Panc1 (cell line): Measurements from ENCODE around the gene NBPF6. TPM values are rescaled to one million over a fixed set of nuclear protein-coding genes. Genes with fewer than 3 reads are reported as not detected.

ENCODE experiments used
- ATAC-seq: fragments of 200-7000 bp; cut with Tn5 transposase; 2 replicates; pipeline ENCODE4 v1.9.1; 2020; ENCODE audit warnings: mild to moderate bottlenecking, moderate library complexity
- BruUV-seq: library from RNA; stranded (reverse); fragments of 400-500 nt; replicated peaks from 2 replicates; lab custom pipeline; 2021; lab: Mats Ljungman, UMichigan
- CTCF ChIA-PET: fragments of 300-600 bp; sonication (Branson Sonifier 250); formaldehyde crosslinking; loops from one replicate; lab custom pipeline; 2022; ENCODE audit warnings: antibody characterized with exemption; lab: Charles Lee
- POLR2A ChIA-PET: fragments of 300-600 bp; sonication (Branson Sonifier 250); formaldehyde crosslinking; loops from one replicate; lab custom pipeline; 2022; ENCODE audit warnings: antibody characterized with exemption; lab: Charles Lee
- DNase-seq: peaks from one replicate; pipeline ENCODE4 v3.0.0-alpha.2; 2010; ENCODE audit warnings: low read depth, low spot score
- H3K27ac ChIP-seq: 2 replicates; pipeline ENCODE4 v1.5.1; 2011; ENCODE audit warnings: mild to moderate bottlenecking, low read length, inconsistent platforms
- H3K27me3 ChIP-seq: fragments of 200-500 bp; sonication (Bioruptor generic); 2 replicates; pipeline ENCODE4 v1.6.0; 2014; ENCODE audit warnings: low read length, inconsistent platforms; ENCODE audit not compliant: control insufficient read depth, insufficient read depth
- H3K36me3 ChIP-seq: fragments of 200-500 bp; sonication (Bioruptor generic); 2 replicates; pipeline ENCODE4 v1.5.1; 2014; ENCODE audit warnings: inconsistent platforms, mild to moderate bottlenecking, low read length, moderate library complexity; ENCODE audit not compliant: control insufficient read depth, insufficient read depth
- H3K4me1 ChIP-seq: 2 replicates; pipeline ENCODE4 v1.5.1; 2011; ENCODE audit warnings: inconsistent platforms, mild to moderate bottlenecking, low read length, moderate library complexity; ENCODE audit not compliant: control insufficient read depth, insufficient read depth
- H3K4me3 ChIP-seq, 2 experiments: 2 replicates each; pipeline ENCODE4 v1.5.1; 2011 to 2012; ENCODE audit warnings: low read depth in 2 of 2, low read length in 2 of 2, mild to moderate bottlenecking in 2 of 2, inconsistent platforms in 1 of 2, moderate library complexity in 1 of 2
- H3K9me3 ChIP-seq: fragments of 200-500 bp; sonication (Bioruptor generic); 2 replicates; pipeline ENCODE4 v1.5.1; 2014; ENCODE audit warnings: low read depth, mild to moderate bottlenecking, inconsistent platforms, low read length, moderate library complexity; ENCODE audit not compliant: control insufficient read depth, insufficient read depth
- POLR2AphosphoS5 ChIP-seq: IDR thresholded peaks from 2 replicates; pipeline ENCODE4 v1.6.1; 2012; ENCODE audit warnings: mild to moderate bottlenecking, low read depth, low read length, moderate library complexity
- SIN3A ChIP-seq: IDR thresholded peaks from 2 replicates; pipeline ENCODE4 v1.6.1; 2012; ENCODE audit warnings: low read depth, mild to moderate bottlenecking, low read length, moderate library complexity, borderline replicate concordance; ENCODE audit not compliant: insufficient read depth
- TCF7L2 ChIP-seq: IDR thresholded peaks from 2 replicates; pipeline ENCODE4 v1.6.1; 2011; ENCODE audit warnings: mild to moderate bottlenecking, low read depth, low read length, inconsistent platforms
- in situ Hi-C: cut with HindIII; loops from 2 replicates; pipeline ENCODE4 v1.10.0; 2016; ENCODE audit warnings: low sequenced_read_pairs, low pct_unique_long_range_greater_than_20kb
- intact Hi-C: fragments of 100-400 bp; cut with micrococcal nuclease; formaldehyde crosslinking; loops from one replicate; pipeline ENCODE4 v1.10.0; 2022; ENCODE audit not compliant: unreplicated experiment
- total RNA-seq: library from RNA; stranded (reverse); gene quantifications from one replicate; pipeline ENCODE4 v1.2.1, GENCODE V29; 2021; ENCODE audit not compliant: unreplicated experiment
- TF ChIP-seq, protein P1 (sequence below), 2 experiments: IDR thresholded peaks; 2 replicates each; pipeline ENCODE4 v1.6.1; 2011 to 2012; ENCODE audit warnings: low read depth in 2 of 2, control low read depth in 1 of 2, low read length in 1 of 2, mild to moderate bottlenecking in 1 of 2, moderate library complexity in 1 of 2; ENCODE audit not compliant: insufficient read depth in 1 of 2
- TF ChIP-seq, protein P2 (sequence below): fragments of 450-650 bp; IDR thresholded peaks from 2 replicates; pipeline ENCODE4 v1.5.1; 2017; ENCODE audit warnings: mild to moderate bottlenecking

The NBPF6 gene
- total RNA-seq, 1 experiment from 2014 or later = not detected

DNA sequence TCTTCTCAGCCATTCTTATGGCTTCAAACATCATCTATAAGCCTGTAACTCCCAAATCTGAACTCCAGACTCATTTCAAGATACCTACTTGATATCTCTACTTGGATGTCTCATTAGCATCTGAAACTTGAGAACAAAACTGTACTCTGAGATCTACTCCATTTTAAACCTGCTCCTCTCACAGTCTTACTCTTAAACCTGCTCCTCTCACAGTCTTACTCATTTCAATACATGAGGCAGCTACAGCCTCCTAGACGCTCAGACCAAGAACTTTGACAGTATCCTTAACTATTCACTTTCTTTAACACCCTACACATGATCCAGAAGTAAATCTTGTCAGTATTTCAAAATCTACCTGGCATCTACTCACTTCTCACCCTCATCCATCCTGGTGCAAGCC lies 54.3 kb downstream of the NBPF6 start:
- Histone ChIP-seq H3K27me3 (no peaks in the 10 kb centered on the region), H3K4me3 (no peak overlapping the region), H3K4me1 (no peaks in the 10 kb centered on the region), H3K36me3 (no peaks in the 10 kb centered on the region), H3K9me3 (no peaks in the 10 kb centered on the region), H3K27ac (no peak overlapping the region)
- ChIA-PET CTCF (no interaction called here), POLR2A (no interaction called here)
- DNase-seq = no peak
- no TSS peak for BruUV-seq
- intact Hi-C loops (no loop called here), in situ Hi-C loops (no loop called here)
- ATAC-seq = no peak
- no peak for TF ChIP-seq POLR2AphosphoS5

DNA sequence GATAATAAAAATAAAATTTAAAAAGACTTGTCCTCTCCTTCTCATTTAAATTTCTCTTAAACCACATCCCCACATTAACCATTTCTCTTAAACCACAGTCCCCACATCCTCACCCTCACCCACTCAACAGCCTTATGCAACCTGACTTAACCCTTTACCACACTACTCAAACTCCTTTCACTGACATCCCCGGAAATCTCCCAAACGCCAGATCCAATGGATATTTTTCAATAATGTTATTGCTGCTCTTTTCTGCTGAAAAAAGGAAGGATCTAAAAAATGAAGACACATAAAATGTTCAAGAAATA lies 55.6 kb downstream of the NBPF6 start:
- ChIA-PET CTCF (interaction anchor here (0.6 kb wide), 1 partner anchor 214 kb away, joined by 3 read pairs; no protein-coding TSS in a partner anchor), POLR2A (interaction anchor here (0.6 kb wide), 1 partner anchor 1039 kb away, joined by 3 read pairs; no protein-coding TSS in a partner anchor)
- no peak overlapping the region for H3K4me3 ChIP-seq
- no peak for ATAC-seq
- in situ Hi-C loops = no loop called here
- no TSS peak for BruUV-seq
- no peak for DNase-seq
- H3K4me1 ChIP-seq = no peaks in the 10 kb centered on the region
- TF ChIP-seq, protein P1, sequence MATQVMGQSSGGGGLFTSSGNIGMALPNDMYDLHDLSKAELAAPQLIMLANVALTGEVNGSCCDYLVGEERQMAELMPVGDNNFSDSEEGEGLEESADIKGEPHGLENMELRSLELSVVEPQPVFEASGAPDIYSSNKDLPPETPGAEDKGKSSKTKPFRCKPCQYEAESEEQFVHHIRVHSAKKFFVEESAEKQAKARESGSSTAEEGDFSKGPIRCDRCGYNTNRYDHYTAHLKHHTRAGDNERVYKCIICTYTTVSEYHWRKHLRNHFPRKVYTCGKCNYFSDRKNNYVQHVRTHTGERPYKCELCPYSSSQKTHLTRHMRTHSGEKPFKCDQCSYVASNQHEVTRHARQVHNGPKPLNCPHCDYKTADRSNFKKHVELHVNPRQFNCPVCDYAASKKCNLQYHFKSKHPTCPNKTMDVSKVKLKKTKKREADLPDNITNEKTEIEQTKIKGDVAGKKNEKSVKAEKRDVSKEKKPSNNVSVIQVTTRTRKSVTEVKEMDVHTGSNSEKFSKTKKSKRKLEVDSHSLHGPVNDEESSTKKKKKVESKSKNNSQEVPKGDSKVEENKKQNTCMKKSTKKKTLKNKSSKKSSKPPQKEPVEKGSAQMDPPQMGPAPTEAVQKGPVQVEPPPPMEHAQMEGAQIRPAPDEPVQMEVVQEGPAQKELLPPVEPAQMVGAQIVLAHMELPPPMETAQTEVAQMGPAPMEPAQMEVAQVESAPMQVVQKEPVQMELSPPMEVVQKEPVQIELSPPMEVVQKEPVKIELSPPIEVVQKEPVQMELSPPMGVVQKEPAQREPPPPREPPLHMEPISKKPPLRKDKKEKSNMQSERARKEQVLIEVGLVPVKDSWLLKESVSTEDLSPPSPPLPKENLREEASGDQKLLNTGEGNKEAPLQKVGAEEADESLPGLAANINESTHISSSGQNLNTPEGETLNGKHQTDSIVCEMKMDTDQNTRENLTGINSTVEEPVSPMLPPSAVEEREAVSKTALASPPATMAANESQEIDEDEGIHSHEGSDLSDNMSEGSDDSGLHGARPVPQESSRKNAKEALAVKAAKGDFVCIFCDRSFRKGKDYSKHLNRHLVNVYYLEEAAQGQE (IDR thresholded peaks at IDR 0.05; ENCODE audit: insufficient read depth in 1 of 2, low read depth in 2 of 2, low read length in 1 of 2) = no peak
- TF ChIP-seq SIN3A = no peak
- TF ChIP-seq, protein P2, sequence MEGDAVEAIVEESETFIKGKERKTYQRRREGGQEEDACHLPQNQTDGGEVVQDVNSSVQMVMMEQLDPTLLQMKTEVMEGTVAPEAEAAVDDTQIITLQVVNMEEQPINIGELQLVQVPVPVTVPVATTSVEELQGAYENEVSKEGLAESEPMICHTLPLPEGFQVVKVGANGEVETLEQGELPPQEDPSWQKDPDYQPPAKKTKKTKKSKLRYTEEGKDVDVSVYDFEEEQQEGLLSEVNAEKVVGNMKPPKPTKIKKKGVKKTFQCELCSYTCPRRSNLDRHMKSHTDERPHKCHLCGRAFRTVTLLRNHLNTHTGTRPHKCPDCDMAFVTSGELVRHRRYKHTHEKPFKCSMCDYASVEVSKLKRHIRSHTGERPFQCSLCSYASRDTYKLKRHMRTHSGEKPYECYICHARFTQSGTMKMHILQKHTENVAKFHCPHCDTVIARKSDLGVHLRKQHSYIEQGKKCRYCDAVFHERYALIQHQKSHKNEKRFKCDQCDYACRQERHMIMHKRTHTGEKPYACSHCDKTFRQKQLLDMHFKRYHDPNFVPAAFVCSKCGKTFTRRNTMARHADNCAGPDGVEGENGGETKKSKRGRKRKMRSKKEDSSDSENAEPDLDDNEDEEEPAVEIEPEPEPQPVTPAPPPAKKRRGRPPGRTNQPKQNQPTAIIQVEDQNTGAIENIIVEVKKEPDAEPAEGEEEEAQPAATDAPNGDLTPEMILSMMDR = no peak
- no peak for TF ChIP-seq TCF7L2
- no peak for TF ChIP-seq POLR2AphosphoS5
- H3K27me3 ChIP-seq = no peaks in the 10 kb centered on the region
- no peaks in the 10 kb centered on the region for H3K9me3 ChIP-seq
- intact Hi-C loops = loop anchor here (2.0 kb wide), 1 partner anchor 57 kb away; no protein-coding TSS in a partner anchor
- H3K27ac ChIP-seq = no peak overlapping the region
- no peaks in the 10 kb centered on the region for H3K36me3 ChIP-seq

DNA sequence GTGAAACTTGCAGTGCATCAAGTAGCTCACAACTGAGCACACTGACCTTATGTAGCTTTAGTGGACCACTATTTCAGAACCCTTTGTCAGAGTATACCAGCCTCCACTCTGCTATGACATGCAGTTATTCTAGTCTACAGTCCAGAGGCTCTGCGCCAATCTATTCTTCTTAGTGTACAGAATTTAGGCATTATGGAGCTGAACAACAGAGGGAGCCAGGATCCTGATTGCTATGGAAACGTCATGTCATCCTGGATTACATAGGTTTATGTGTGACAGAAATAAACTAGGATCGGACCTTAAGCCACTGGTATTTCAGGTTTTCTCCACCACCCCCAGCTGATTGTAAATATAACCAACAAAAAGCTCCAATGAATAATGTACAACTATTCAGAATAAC lies 61.6 kb downstream of the NBPF6 start:
- Histone ChIP-seq H3K27me3 (no peaks in the 10 kb centered on the region), H3K27ac (no peak overlapping the region), H3K9me3 (no peaks in the 10 kb centered on the region), H3K4me3 (no peak overlapping the region), H3K4me1 (no peaks in the 10 kb centered on the region), H3K36me3 (no peaks in the 10 kb centered on the region)
- ChIA-PET POLR2A (no interaction called here), CTCF (interaction anchor here (1.6 kb wide), 1 partner anchor 50 kb away, joined by 6 read pairs; no protein-coding TSS in a partner anchor)
- ATAC-seq (no peak), DNase-seq (no peak)
- in situ Hi-C loops (no loop called here), intact Hi-C loops (loop anchor here (1.0 kb wide), 1 partner anchor 132 kb away; no protein-coding TSS in a partner anchor)
- no peak for TF ChIP-seq POLR2AphosphoS5
- TF ChIP-seq, protein P2 = no peak
- TF ChIP-seq TCF7L2 = no peak
- TF ChIP-seq, protein P1 (IDR thresholded peaks at IDR 0.05; ENCODE audit: insufficient read depth in 1 of 2, low read depth in 2 of 2, low read length in 1 of 2) = no peak
- TF ChIP-seq SIN3A = no peak
- no TSS peak for BruUV-seq
